Dermis blood vessel endothelial cell (primary cell): ENCODE data around the gene NTN5. TPM values are rescaled to one million over a fixed set of nuclear protein-coding genes. Genes with fewer than 3 reads are reported as not detected.

Experiments used
- DNase-seq: peaks from one replicate; pipeline ENCODE4 v3.0.0; 2010
- total RNA-seq: library from RNA; depleted of rRNA; stranded (reverse); fragments of >200 nt; gene quantifications from 2 replicates; pipeline ENCODE4 v1.2.3, GENCODE V29; 2014

Gene NTN5
- total RNA-seq, 1 donor from 2014 or later: not detected

DNA sequence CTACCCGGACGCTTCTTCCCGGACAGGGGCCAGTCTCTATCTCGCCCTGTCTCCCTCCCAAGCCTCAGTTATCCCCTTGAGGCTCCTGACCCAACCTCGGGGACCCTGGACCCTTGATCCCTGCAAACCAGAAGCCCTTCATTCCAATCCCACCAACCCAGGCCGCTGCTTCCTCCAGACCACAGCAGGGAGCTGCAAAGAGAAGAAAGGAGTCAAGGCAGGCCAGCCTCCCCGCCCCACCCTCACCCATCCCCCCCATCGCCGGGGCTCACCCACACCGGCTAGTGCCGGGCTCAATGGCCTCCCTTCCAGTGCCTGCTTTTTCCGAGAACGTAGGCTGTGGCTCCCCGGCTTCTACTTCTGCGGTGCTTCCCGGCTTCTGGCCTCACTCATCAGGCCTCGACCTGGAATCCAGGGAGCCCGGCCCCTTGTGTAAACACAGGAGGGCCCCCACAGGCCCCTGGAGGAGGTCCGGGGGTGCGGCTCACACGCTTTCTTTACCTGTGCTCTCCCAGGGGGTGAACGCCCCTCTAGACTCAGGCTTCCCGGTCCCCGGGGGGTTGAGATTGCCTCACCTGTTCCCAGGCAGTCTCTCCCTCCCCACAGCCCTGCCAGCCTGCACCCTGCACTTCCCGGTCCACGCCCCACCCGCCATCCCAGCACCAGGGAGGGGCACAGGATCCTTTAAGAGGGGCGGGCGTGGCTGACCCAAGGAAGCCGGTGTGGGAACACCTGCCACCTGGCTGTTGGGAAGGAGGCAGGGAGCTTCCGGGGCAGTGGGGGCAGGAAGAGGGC lies 58.2 kb downstream of the NTN5 start, which contains the start of gene FAM83E:
Gene FAM83E (minus strand): TSS at position 641 of the 795 bp plus-strand sequence. CDS start 1,704 bp downstream, outside the sequence.
- DNase-seq: no peak

- DNase-seq: no peak
Observed at GRCh38 chr19:48613852-48614435, 58.9 kb downstream of the NTN5 start.

- no peak for DNase-seq
Observed at GRCh38 chr19:48613024-48613851, 59.6 kb downstream of the NTN5 start.

DNA sequence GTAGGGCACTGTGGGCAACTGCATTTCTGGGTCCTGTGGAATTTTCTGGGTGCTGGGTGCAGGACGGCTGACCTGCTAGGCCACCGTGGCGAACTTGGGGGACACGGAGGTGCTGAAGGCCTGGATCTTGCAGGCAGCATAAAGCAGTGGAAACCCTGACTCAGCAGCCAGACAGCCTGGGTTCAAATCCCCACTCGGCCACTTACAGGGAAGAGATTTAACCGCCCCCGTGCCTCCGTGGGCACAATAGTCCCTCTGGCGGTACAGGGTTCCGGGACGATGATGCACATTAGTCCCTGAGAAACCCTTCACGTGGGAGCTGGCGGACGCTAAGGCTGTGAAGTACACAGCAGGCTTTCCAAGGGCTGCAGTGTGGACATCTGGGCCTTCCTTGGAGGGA lies 60.9 kb downstream of the NTN5 start:
- DNase-seq: no peak

Other genes starting within 250 kb of the NTN5 start
- gene GRWD1, start 227.0 kb downstream of the NTN5 start, total RNA-seq: 41.4 and 57.9 TPM in 2 replicates
- gene KCNJ14, start 217.4 kb downstream of the NTN5 start, total RNA-seq: 0.33 and 0.51 TPM in 2 replicates
- gene CYTH2, start 203.6 kb downstream of the NTN5 start, total RNA-seq: 63.1 and 89.0 TPM in 2 replicates
- 0.14 TPM in 1 of 2 replicates, not detected in the other for gene LMTK3, start 161.2 kb downstream of the NTN5 start, total RNA-seq
- 0.42 TPM in 1 of 2 replicates, not detected in the other for gene SULT2B1, start 120.8 kb downstream of the NTN5 start, total RNA-seq
- not detected in 2 replicates for gene SPACA4, start 66.3 kb downstream of the NTN5 start, total RNA-seq
- gene FAM83E, start 57.9 kb downstream of the NTN5 start, total RNA-seq: 0.51 TPM in 1 of 2 replicates, not detected in the other
- 1,626 and 2,230 TPM in 2 replicates for gene RPL18, start 53.8 kb downstream of the NTN5 start, total RNA-seq
- gene SPHK2, start 53.5 kb downstream of the NTN5 start, total RNA-seq: 8.8 and 12.6 TPM in 2 replicates
- gene DBP, start 35.6 kb downstream of the NTN5 start, total RNA-seq: 1.6 and 3.1 TPM in 2 replicates
- 1.7 and 4.8 TPM in 2 replicates for gene CA11, start 26.8 kb downstream of the NTN5 start, total RNA-seq
- not detected in 2 replicates for gene FUT2, start 23.0 kb upstream of the NTN5 start, total RNA-seq
- 0.09 and 0.51 TPM in 2 replicates for gene MAMSTR, start 46.7 kb upstream of the NTN5 start, total RNA-seq
- gene RASIP1, start 67.6 kb upstream of the NTN5 start, total RNA-seq: 130 and 154 TPM in 2 replicates
- 0.17 and 0.28 TPM in 2 replicates for gene IZUMO1, start 73.9 kb upstream of the NTN5 start, total RNA-seq
- gene FUT1, start 79.6 kb upstream of the NTN5 start, total RNA-seq: 8.1 and 10.9 TPM in 2 replicates
- not detected in 2 replicates for gene FGF21, start 82.5 kb upstream of the NTN5 start, total RNA-seq
- gene BCAT2, start 138.0 kb upstream of the NTN5 start, total RNA-seq: 40.7 and 56.7 TPM in 2 replicates
- 1.5 and 8.0 TPM in 2 replicates for gene HSD17B14, start 163.5 kb upstream of the NTN5 start, total RNA-seq
- 2.6 and 6.5 TPM in 2 replicates for gene PLEKHA4, start 195.6 kb upstream of the NTN5 start, total RNA-seq
- gene PPP1R15A, start 199.4 kb upstream of the NTN5 start, total RNA-seq: 39.2 and 59.6 TPM in 2 replicates
- gene TULP2, start 225.7 kb upstream of the NTN5 start, total RNA-seq: 0.34 TPM in 1 of 2 replicates, not detected in the other
- 167 and 333 TPM in 2 replicates for gene NUCB1, start 227.3 kb upstream of the NTN5 start, total RNA-seq